ENCODE results near the gene LRFN4.

- no peak for TF ChIP-seq HNF4A (conservative IDR thresholded peaks at IDR 0.05)
- no peak for TF ChIP-seq CTCF (IDR thresholded peaks at IDR 0.05; ENCODE audit: low read depth, low read length, missing input control)
- TF ChIP-seq GABPA (IDR thresholded peaks at IDR 0.05 in 1 of 2, conservative IDR thresholded peaks at IDR 0.05 in 1 of 2) = no peak
- TF ChIP-seq, protein P1, sequence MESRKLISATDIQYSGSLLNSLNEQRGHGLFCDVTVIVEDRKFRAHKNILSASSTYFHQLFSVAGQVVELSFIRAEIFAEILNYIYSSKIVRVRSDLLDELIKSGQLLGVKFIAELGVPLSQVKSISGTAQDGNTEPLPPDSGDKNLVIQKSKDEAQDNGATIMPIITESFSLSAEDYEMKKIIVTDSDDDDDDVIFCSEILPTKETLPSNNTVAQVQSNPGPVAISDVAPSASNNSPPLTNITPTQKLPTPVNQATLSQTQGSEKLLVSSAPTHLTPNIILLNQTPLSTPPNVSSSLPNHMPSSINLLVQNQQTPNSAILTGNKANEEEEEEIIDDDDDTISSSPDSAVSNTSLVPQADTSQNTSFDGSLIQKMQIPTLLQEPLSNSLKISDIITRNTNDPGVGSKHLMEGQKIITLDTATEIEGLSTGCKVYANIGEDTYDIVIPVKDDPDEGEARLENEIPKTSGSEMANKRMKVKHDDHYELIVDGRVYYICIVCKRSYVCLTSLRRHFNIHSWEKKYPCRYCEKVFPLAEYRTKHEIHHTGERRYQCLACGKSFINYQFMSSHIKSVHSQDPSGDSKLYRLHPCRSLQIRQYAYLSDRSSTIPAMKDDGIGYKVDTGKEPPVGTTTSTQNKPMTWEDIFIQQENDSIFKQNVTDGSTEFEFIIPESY (IDR thresholded peaks at IDR 0.05) = no peak
- no peak for TF ChIP-seq RAD21 (IDR thresholded peaks at IDR 0.05)
- TF ChIP-seq, protein P2, sequence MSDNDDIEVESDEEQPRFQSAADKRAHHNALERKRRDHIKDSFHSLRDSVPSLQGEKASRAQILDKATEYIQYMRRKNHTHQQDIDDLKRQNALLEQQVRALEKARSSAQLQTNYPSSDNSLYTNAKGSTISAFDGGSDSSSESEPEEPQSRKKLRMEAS (IDR thresholded peaks at IDR 0.05) = no peak
- TF ChIP-seq TAF1 (conservative IDR thresholded peaks at IDR 0.05) = no peak
- TF ChIP-seq, protein P3, sequence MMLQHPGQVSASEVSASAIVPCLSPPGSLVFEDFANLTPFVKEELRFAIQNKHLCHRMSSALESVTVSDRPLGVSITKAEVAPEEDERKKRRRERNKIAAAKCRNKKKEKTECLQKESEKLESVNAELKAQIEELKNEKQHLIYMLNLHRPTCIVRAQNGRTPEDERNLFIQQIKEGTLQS (IDR thresholded peaks at IDR 0.05) = no peak
- TF ChIP-seq SP1 (IDR thresholded peaks at IDR 0.05) = no peak
- no peak for TF ChIP-seq YY1 (IDR thresholded peaks at IDR 0.05)
- TF ChIP-seq, protein P4, sequence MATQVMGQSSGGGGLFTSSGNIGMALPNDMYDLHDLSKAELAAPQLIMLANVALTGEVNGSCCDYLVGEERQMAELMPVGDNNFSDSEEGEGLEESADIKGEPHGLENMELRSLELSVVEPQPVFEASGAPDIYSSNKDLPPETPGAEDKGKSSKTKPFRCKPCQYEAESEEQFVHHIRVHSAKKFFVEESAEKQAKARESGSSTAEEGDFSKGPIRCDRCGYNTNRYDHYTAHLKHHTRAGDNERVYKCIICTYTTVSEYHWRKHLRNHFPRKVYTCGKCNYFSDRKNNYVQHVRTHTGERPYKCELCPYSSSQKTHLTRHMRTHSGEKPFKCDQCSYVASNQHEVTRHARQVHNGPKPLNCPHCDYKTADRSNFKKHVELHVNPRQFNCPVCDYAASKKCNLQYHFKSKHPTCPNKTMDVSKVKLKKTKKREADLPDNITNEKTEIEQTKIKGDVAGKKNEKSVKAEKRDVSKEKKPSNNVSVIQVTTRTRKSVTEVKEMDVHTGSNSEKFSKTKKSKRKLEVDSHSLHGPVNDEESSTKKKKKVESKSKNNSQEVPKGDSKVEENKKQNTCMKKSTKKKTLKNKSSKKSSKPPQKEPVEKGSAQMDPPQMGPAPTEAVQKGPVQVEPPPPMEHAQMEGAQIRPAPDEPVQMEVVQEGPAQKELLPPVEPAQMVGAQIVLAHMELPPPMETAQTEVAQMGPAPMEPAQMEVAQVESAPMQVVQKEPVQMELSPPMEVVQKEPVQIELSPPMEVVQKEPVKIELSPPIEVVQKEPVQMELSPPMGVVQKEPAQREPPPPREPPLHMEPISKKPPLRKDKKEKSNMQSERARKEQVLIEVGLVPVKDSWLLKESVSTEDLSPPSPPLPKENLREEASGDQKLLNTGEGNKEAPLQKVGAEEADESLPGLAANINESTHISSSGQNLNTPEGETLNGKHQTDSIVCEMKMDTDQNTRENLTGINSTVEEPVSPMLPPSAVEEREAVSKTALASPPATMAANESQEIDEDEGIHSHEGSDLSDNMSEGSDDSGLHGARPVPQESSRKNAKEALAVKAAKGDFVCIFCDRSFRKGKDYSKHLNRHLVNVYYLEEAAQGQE (IDR thresholded peaks at IDR 0.05) = no peak
- no peak for TF ChIP-seq JUND (IDR thresholded peaks at IDR 0.05)
Measured at GRCh38 chr11:66874232-66874631, 17.4 kb downstream of the LRFN4 start.

Measured in liver (tissue), 3 donors.